CD4-positive, alpha-beta memory T cell (primary cell): ENCODE results near the gene LTBP1. TPM values are rescaled to one million over a fixed set of nuclear protein-coding genes. Genes with fewer than 3 reads are reported as not detected.

Experiments
- CTCF ChIA-PET: fragments of 350-600 bp; sonication (Branson Sonifier 250); formaldehyde crosslinking; loops from one replicate; lab custom pipeline; 2021; ENCODE audit warnings: inconsistent platforms; ENCODE audit not compliant: partially characterized antibody; lab: Charles Lee
- POLR2A ChIA-PET: fragments of 350-600 bp; sonication (Branson Sonifier 250); formaldehyde crosslinking; loops from one replicate; lab custom pipeline; 2021; ENCODE audit not compliant: partially characterized antibody; lab: Charles Lee
- DNase-seq, 5 donors: peaks; one replicate each; pipeline versions ENCODE4 v3.0.0 to v3.0.0-alpha.2; 2020 to 2022; ENCODE audit warnings: mixed read lengths in 1 of 5
- H3K27ac ChIP-seq: one replicate; pipeline ENCODE4 v1.7.0; 2013; ENCODE audit warnings: low read depth, low read length
- H3K27me3 ChIP-seq: 2 replicates; pipeline ENCODE4 v1.7.0; 2013; ENCODE audit warnings: mild to moderate bottlenecking, low read length, moderate library complexity; ENCODE audit not compliant: insufficient read depth
- H3K36me3 ChIP-seq: 2 replicates; pipeline ENCODE4 v1.7.0; 2013; ENCODE audit warnings: mild to moderate bottlenecking, low read length, moderate library complexity; ENCODE audit not compliant: insufficient read depth
- H3K4me1 ChIP-seq: 2 replicates; pipeline ENCODE4 v1.7.0; 2013; ENCODE audit warnings: mild to moderate bottlenecking, low read length, moderate library complexity; ENCODE audit not compliant: insufficient read depth
- H3K4me3 ChIP-seq, 2 donors: one replicate each; pipeline ENCODE4 v1.7.0; 2013; ENCODE audit warnings: low read length in 2 of 2, mild to moderate bottlenecking in 1 of 2
- H3K9me3 ChIP-seq, 2 donors: one replicate each; pipeline ENCODE4 v1.7.0; 2013; ENCODE audit warnings: low read length in 2 of 2, control low read depth in 1 of 2; ENCODE audit not compliant: control insufficient read depth in 1 of 2
- H3K27ac Mint-ChIP-seq, 7 donors: one replicate each; pipeline ENCODE4 v1.8.0; 2020 to 2021; ENCODE audit warnings: mixed read lengths in 7 of 7, mild to moderate bottlenecking in 6 of 7, inconsistent platforms in 3 of 7, moderate library complexity in 3 of 7
- H3K27me3 Mint-ChIP-seq, 2 donors: one replicate each; pipeline ENCODE4 v1.8.0; 2020 to 2021; ENCODE audit warnings: mixed read lengths in 2 of 2
- H3K36me3 Mint-ChIP-seq, 2 donors: one replicate each; pipeline ENCODE4 v1.8.0; 2020 to 2021; ENCODE audit warnings: mixed read lengths in 2 of 2, inconsistent platforms in 1 of 2, mild to moderate bottlenecking in 1 of 2
- H3K4me1 Mint-ChIP-seq, 4 donors: one replicate each; pipeline ENCODE4 v1.8.0; 2020 to 2021; ENCODE audit warnings: mixed read lengths in 4 of 4, mild to moderate bottlenecking in 1 of 4
- H3K4me3 Mint-ChIP-seq, 8 donors: one replicate each; pipeline ENCODE4 v1.8.0; 2020 to 2021; ENCODE audit warnings: mixed read lengths in 8 of 8, mild to moderate bottlenecking in 7 of 8, moderate library complexity in 6 of 8, inconsistent platforms in 3 of 8
- H3K9me3 Mint-ChIP-seq, 8 donors: one replicate each; pipeline ENCODE4 v1.8.0; 2020 to 2021; ENCODE audit warnings: mixed read lengths in 8 of 8, mild to moderate bottlenecking in 5 of 8, inconsistent platforms in 3 of 8, moderate library complexity in 1 of 8
- intact Hi-C: fragments of 100-400 bp; cut with micrococcal nuclease; formaldehyde crosslinking; loops from one replicate; pipeline ENCODE4 v1.15.1; 2023
- polyA plus RNA-seq, 2 donors: library from polyadenylated mRNA; unstranded; fragments of 300-500 nt; fragmentation: Illumina TruSeq; gene quantifications; one replicate each; pipeline ENCODE4 v1.2.3, GENCODE V29; 2021
- total RNA-seq, 2 experiments: library from RNA; stranded (reverse); gene quantifications; one replicate each; pipeline ENCODE4 v1.2.3, GENCODE V29; 2021

The LTBP1 gene
- total and polyA plus RNA-seq, 4 experiments from 2014 or later: 0.44 TPM; not detected in 3

GRCh38 chr2:33292063-33292462 is 345.3 kb downstream of the LTBP1 start:
- Histone ChIP-seq H3K4me3 (no peak overlapping the region), H3K36me3 (no peaks in the 10 kb centered on the region), H3K4me1 (no peaks in the 10 kb centered on the region), H3K9me3 (no peaks in the 10 kb centered on the region), H3K27me3 (no peaks in the 10 kb centered on the region), H3K27ac (no peak overlapping the region)
- POLR2A ChIA-PET: no interaction called here
- H3K27ac Mint-ChIP-seq: no peak overlapping the region
- intact Hi-C loops: no loop called here
- H3K27me3 Mint-ChIP-seq: peaks cover 1 to 3% of the 10 kb centered on the region in 2 donors
- H3K4me1 Mint-ChIP-seq: no peaks in the 10 kb centered on the region
- peaks cover 0 to 6% (median 0%) of the 10 kb centered on the region in 8 donors for H3K9me3 Mint-ChIP-seq
- no peaks in the 10 kb centered on the region for H3K36me3 Mint-ChIP-seq
- CTCF ChIA-PET: no interaction called here
- H3K4me3 Mint-ChIP-seq: no peak overlapping the region
- DNase-seq: no peak

- Mint-ChIP-seq H3K36me3 (no peaks in the 10 kb centered on the region), H3K27me3 (peaks cover 0 to 3% of the 10 kb centered on the region in 2 donors), H3K27ac (no peak overlapping the region), H3K9me3 (peaks cover 0 to 3% (median 0%) of the 10 kb centered on the region in 8 donors), H3K4me3 (no peak overlapping the region), H3K4me1 (no peaks in the 10 kb centered on the region)
- Histone ChIP-seq H3K27me3 (no peaks in the 10 kb centered on the region), H3K27ac (no peak overlapping the region), H3K36me3 (no peaks in the 10 kb centered on the region), H3K4me1 (no peaks in the 10 kb centered on the region), H3K9me3 (no peaks in the 10 kb centered on the region), H3K4me3 (no peak overlapping the region)
- ChIA-PET POLR2A (no interaction called here), CTCF (no interaction called here)
- intact Hi-C loops: no loop called here
- DNase-seq: no peak
These were observed 346.3 kb downstream of the LTBP1 start for GRCh38 chr2:33292981-33293595.

GRCh38 chr2:33298233-33298632 is 351.5 kb downstream of the LTBP1 start:
- no peak for DNase-seq
- Histone ChIP-seq H3K36me3 (no peaks in the 10 kb centered on the region), H3K4me1 (no peaks in the 10 kb centered on the region), H3K27ac (no peak overlapping the region), H3K27me3 (no peaks in the 10 kb centered on the region), H3K4me3 (no peak overlapping the region), H3K9me3 (no peaks in the 10 kb centered on the region)
- POLR2A ChIA-PET: no interaction called here
- Mint-ChIP-seq H3K4me1 (no peaks in the 10 kb centered on the region), H3K4me3 (no peak overlapping the region), H3K27ac (no peak overlapping the region), H3K9me3 (peaks cover 0 to 3% (median 0%) of the 10 kb centered on the region in 8 donors), H3K27me3 (peaks cover 0 to 1% of the 10 kb centered on the region in 2 donors), H3K36me3 (no peaks in the 10 kb centered on the region)
- CTCF ChIA-PET: no interaction called here
- intact Hi-C loops: no loop called here

- Histone ChIP-seq H3K4me3 (no peak overlapping the region), H3K4me1 (no peaks in the 10 kb centered on the region), H3K36me3 (no peaks in the 10 kb centered on the region), H3K27ac (no peak overlapping the region), H3K9me3 (no peaks in the 10 kb centered on the region), H3K27me3 (no peaks in the 10 kb centered on the region)
- Mint-ChIP-seq H3K27ac (no peak overlapping the region), H3K4me3 (no peak overlapping the region), H3K4me1 (no peaks in the 10 kb centered on the region), H3K9me3 (peaks cover 0 to under 1% (median 0%) of the 10 kb centered on the region in 8 donors), H3K36me3 (no peaks in the 10 kb centered on the region), H3K27me3 (no peaks in the 10 kb centered on the region)
- ChIA-PET CTCF (no interaction called here), POLR2A (no interaction called here)
- no peak for DNase-seq
- intact Hi-C loops: no loop called here
These were observed 354.6 kb downstream of the LTBP1 start for GRCh38 chr2:33301355-33301754.

GRCh38 chr2:33302348-33302747 is 355.6 kb downstream of the LTBP1 start:
- DNase-seq: no peak
- Mint-ChIP-seq H3K27ac (no peak overlapping the region), H3K36me3 (no peaks in the 10 kb centered on the region), H3K27me3 (no peaks in the 10 kb centered on the region), H3K4me1 (no peaks in the 10 kb centered on the region), H3K4me3 (no peak overlapping the region), H3K9me3 (no peaks in the 10 kb centered on the region)
- CTCF ChIA-PET: no interaction called here
- H3K4me1 ChIP-seq: no peaks in the 10 kb centered on the region
- H3K27me3 ChIP-seq: no peaks in the 10 kb centered on the region
- H3K4me3 ChIP-seq: no peak overlapping the region
- H3K9me3 ChIP-seq: no peaks in the 10 kb centered on the region
- H3K27ac ChIP-seq: no peak overlapping the region
- intact Hi-C loops: no loop called here
- H3K36me3 ChIP-seq: no peaks in the 10 kb centered on the region
- POLR2A ChIA-PET: no interaction called here

GRCh38 chr2:33304032-33304864 is 357.5 kb downstream of the LTBP1 start:
- Histone ChIP-seq H3K9me3 (no peaks in the 10 kb centered on the region), H3K27me3 (no peaks in the 10 kb centered on the region), H3K36me3 (no peaks in the 10 kb centered on the region), H3K4me3 (no peak overlapping the region), H3K4me1 (no peaks in the 10 kb centered on the region), H3K27ac (no peak overlapping the region)
- Mint-ChIP-seq H3K27me3 (no peaks in the 10 kb centered on the region), H3K9me3 (no peaks in the 10 kb centered on the region), H3K4me1 (no peaks in the 10 kb centered on the region), H3K4me3 (no peak overlapping the region), H3K27ac (no peak overlapping the region), H3K36me3 (no peaks in the 10 kb centered on the region)
- DNase-seq: no peak
- CTCF ChIA-PET: no interaction called here
- POLR2A ChIA-PET: no interaction called here
- intact Hi-C loops: no loop called here

GRCh38 chr2:33307659-33308270 is 361.0 kb downstream of the LTBP1 start:
- Histone ChIP-seq H3K4me3 (no peak overlapping the region), H3K27me3 (no peaks in the 10 kb centered on the region), H3K27ac (no peak overlapping the region), H3K9me3 (no peaks in the 10 kb centered on the region), H3K36me3 (no peaks in the 10 kb centered on the region), H3K4me1 (no peaks in the 10 kb centered on the region)
- ChIA-PET POLR2A (no interaction called here), CTCF (interaction anchor here (0.5 kb wide), 1 partner anchor 17 kb away, joined by 3 read pairs; no protein-coding TSS in a partner anchor)
- Mint-ChIP-seq H3K27ac (no peak overlapping the region), H3K36me3 (no peaks in the 10 kb centered on the region), H3K4me1 (no peaks in the 10 kb centered on the region), H3K9me3 (no peaks in the 10 kb centered on the region), H3K4me3 (no peak overlapping the region), H3K27me3 (peaks cover 0 to 4% of the 10 kb centered on the region in 2 donors)
- no peak for DNase-seq
- intact Hi-C loops: no loop called here
